ENCODE results near the gene PROX2. TPM values are rescaled to one million over a fixed set of nuclear protein-coding genes. Genes with fewer than 3 reads are reported as not detected.

The PROX2 gene
- total RNA-seq, 2 experiments from 2014 or later: 0.19 to 0.33 TPM

DNA sequence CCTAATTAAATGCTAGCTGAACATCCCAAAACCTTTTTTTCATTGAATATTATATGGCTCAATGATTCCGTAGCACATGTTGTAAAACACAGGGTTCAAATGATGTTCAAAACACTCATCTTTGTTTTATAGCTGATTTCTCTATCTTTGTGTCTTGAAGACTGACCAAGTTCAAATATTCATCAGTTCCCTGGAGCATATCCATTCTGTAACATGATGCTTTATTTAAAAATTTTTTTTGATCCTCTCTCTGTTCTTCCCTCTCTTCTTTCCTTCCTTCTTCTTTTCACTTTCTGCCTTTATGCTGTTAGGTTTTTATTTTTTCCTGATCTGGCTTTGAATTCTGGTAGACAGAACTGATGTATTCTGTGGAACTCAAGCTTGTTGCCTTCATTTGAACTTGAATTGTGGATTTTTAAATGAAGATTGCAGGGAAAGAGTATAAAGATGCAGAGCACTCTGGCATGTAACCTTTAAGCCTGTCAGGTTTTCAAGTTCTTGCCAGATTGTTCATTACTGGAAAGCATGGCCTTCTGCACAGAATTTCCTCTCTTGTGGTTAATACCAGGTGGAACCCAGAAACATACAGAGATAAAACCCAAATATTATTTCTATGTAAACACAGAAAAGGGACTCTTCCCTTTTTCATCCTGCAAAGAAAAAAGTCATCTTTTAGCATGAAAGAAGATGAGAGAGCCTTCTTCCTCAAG lies 39.5 kb downstream of the PROX2 start:
- intact Hi-C loops (cut with micrococcal nuclease): loop anchor here (5.0 kb wide), 1 partner anchor 344 kb away; the partner anchor contains the start of genes ISCA2 and NPC2
- peak overlapping the region; percentile 61 for H3K27ac Mint-ChIP-seq
- peaks cover 11% of the 10 kb centered on the region for H3K36me3 Mint-ChIP-seq
- POLR2A ChIA-PET: no interaction called here
- no peaks in the 10 kb centered on the region for H3K27me3 Mint-ChIP-seq
- no peak overlapping the region for H3K4me3 Mint-ChIP-seq
- H3K9me3 Mint-ChIP-seq: no peaks in the 10 kb centered on the region
- peaks cover 64% of the 10 kb centered on the region for H3K4me1 Mint-ChIP-seq (ENCODE audit: low read depth)
- CTCF ChIA-PET: interaction anchor here (0.8 to 2.3 kb wide), 3 partner anchors 13 to 68 kb away, joined by 3 to 8 read pairs (median 3); no protein-coding TSS in a partner anchor
- no peak for DNase-seq

DNA sequence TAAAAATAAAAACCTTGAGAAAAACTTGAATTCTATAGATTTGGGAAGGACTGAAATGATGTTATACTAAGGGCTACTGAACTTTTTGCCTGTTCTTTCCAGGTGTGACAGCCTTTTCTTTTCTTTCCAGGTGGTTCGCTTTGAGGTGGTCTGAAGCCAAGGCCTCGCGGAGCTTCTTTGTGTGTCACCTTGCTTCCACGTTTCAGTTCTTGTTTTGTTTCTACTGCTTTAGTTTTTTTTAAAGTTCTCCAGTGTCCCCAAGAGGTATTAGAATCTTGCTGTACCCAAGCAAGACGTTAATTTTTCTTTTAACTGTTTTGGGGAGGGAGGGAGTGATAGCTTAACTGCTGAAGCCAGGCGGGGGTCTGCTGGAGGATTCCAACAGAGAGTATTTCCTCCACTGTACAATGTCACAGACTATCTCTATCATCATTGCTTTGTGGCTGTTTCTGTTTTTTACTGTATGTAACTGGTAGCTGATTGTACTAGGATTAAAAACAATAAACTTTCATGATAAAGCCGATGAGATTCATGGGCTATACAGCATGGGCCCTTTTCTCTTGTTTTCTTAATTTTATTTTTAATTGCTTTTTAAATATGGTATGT lies 40.2 kb downstream of the PROX2 start:
- no peaks in the 10 kb centered on the region for H3K9me3 Mint-ChIP-seq
- no peak for DNase-seq
- ChIA-PET POLR2A (no interaction called here), CTCF (interaction anchor here (0.8 to 2.3 kb wide), 2 partner anchors 12 to 25 kb away, joined by 3 to 8 read pairs; no protein-coding TSS in a partner anchor)
- intact Hi-C loops (cut with micrococcal nuclease): loop anchor here (5.0 kb wide), 1 partner anchor 343 kb away; the partner anchor contains the start of genes ISCA2 and NPC2
- peaks cover 5% of the 10 kb centered on the region for H3K36me3 Mint-ChIP-seq
- H3K27me3 Mint-ChIP-seq: no peaks in the 10 kb centered on the region
- peak overlapping the region; percentile 30 for H3K27ac Mint-ChIP-seq
- H3K4me1 Mint-ChIP-seq (ENCODE audit: low read depth): peaks cover 58% of the 10 kb centered on the region
- no peak overlapping the region for H3K4me3 Mint-ChIP-seq

DNA sequence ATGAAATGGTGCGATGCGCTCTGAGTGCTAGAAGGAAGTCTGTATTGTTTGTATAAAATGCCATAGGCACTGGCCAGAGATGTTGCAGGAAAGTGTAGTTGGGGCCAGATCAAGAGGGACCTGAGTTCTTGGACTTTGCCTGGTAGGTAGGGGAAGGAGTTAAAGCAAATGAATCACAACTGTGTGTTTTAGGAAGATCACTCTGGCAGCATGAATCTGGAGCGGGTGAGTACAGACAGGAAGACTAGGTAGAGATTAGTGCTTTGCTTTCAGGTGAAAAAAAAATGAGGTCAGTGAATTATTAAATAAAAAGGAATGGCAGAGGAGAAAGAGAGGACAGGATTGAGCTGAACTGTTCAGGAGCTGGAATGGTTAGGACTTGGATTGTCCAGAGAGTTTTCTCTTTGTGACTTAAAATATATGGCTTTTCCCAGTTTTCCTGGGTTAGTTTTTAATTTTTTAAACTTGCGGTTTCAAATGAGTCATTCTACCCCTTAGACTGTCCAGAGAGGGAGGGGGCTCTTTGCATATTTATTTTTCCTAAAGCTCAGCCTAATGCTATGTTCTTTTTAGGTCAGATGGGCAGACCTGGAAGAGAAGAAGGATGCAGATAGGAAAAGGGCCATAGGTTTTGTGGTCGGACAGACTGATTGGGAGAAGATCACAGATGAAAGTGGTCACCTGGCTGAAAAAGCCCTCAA lies 41.1 kb downstream of the PROX2 start:
- Mint-ChIP-seq H3K4me1 (ENCODE audit: low read depth) (peaks cover 49% of the 10 kb centered on the region), H3K27me3 (no peaks in the 10 kb centered on the region), H3K4me3 (no peak overlapping the region), H3K27ac (peak overlapping the region; percentile 11), H3K36me3 (peaks cover 8% of the 10 kb centered on the region), H3K9me3 (no peaks in the 10 kb centered on the region)
- no peak for DNase-seq
- CTCF ChIA-PET: interaction anchor here (1.2 to 2.3 kb wide), 2 partner anchors 26 kb away, joined by 4 to 8 read pairs; no protein-coding TSS in a partner anchor
- POLR2A ChIA-PET: no interaction called here
- intact Hi-C loops (cut with micrococcal nuclease): loop anchor here (5.0 kb wide), 1 partner anchor 343 kb away; the partner anchor contains the start of genes ISCA2 and NPC2

DNA sequence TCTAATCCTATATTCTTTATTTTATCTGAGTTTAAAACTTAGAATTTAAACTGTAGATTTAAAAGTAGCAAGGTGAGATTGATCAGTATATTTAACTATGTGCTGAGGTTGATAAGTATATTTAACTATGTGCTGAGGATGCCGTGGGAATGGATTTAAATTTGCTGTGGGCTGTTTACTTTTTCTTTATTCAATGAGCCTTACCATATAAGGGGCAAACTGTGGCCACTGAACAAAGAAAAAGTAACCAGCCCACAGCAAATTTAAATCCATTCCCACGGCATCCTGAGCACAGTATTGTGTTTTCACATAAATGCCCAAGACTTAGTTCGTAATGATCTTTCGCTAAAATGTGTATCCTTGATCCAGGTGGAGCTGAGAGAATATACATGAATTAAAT lies 43.1 kb downstream of the PROX2 start:
- peaks cover 18% of the 10 kb centered on the region for H3K36me3 Mint-ChIP-seq
- DNase-seq: no peak

DNA sequence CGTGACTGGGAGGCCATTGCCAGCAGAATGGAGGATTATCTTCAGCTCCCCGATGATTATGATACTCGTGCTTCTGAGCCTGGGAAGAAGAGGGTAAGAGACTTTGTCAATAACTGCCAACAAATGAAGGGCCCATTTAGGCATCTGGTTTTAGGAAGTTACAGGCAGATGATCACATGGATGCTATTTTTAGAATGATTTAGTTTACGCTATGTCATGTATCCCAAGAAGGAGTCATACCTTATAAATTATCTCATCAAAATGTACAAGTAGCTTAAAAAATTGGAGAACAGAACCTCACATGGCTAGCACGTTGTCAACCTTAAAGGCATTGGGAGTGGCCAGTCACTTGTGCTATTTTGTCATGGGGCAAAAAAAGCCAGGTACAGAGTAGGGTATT lies 46.7 kb downstream of the PROX2 start:
- CTCF ChIA-PET: no interaction called here
- peaks cover 5% of the 10 kb centered on the region for H3K4me1 Mint-ChIP-seq (ENCODE audit: low read depth)
- no peak for DNase-seq
- H3K27ac Mint-ChIP-seq: no peak overlapping the region
- peaks cover 22% of the 10 kb centered on the region for H3K36me3 Mint-ChIP-seq
- intact Hi-C loops (cut with micrococcal nuclease): no loop called here
- H3K9me3 Mint-ChIP-seq: no peaks in the 10 kb centered on the region
- POLR2A ChIA-PET: no interaction called here
- H3K4me3 Mint-ChIP-seq: no peak overlapping the region
- H3K27me3 Mint-ChIP-seq: no peaks in the 10 kb centered on the region

More for the DNA sequence above, 43.1 kb downstream of the PROX2 start:
- ChIA-PET POLR2A (no interaction called here), CTCF (no interaction called here)
- no peaks in the 10 kb centered on the region for H3K27me3 Mint-ChIP-seq
- H3K4me3 Mint-ChIP-seq: no peak overlapping the region
- peaks cover 35% of the 10 kb centered on the region for H3K4me1 Mint-ChIP-seq (ENCODE audit: low read depth)
- intact Hi-C loops (cut with micrococcal nuclease): no loop called here
- no peaks in the 10 kb centered on the region for H3K9me3 Mint-ChIP-seq
- no peak overlapping the region for H3K27ac Mint-ChIP-seq

DNA sequence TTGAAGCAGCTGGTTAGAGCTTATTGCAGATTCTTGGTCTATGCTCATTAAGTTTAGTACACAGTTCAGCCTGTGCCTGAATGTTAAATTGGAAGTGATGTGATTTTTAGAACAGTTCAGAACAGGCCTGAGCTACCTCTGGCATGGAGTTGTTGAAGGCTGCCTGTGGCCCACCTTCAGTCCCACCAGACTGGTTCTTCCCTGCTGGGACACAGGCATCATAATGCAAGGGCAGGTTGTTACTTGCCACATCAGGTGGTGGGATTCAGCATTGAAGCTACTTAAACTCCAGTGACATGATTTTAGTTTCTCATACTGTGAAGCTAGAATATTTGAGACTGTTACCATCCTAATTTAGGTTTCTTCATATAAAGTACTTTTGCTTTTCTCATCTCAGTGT lies 49.4 kb downstream of the PROX2 start:
- DNase-seq: no peak
- H3K27me3 Mint-ChIP-seq: no peaks in the 10 kb centered on the region
- H3K4me1 Mint-ChIP-seq (ENCODE audit: low read depth): peaks cover 5% of the 10 kb centered on the region
- no peak overlapping the region for H3K4me3 Mint-ChIP-seq
- H3K9me3 Mint-ChIP-seq: no peaks in the 10 kb centered on the region
- POLR2A ChIA-PET: no interaction called here
- intact Hi-C loops (cut with micrococcal nuclease): no loop called here
- CTCF ChIA-PET: interaction anchor here (0.9 kb wide), 1 partner anchor 35 kb away, joined by 3 read pairs; no protein-coding TSS in a partner anchor
- H3K27ac Mint-ChIP-seq: no peak overlapping the region
- peaks cover 23% of the 10 kb centered on the region for H3K36me3 Mint-ChIP-seq

Other genes starting within 250 kb of the PROX2 start
- 10 to 100 TPM; 31.9 to 34.6 TPM for gene AREL1, start 163.1 kb downstream of the PROX2 start, total RNA-seq
- 10 to 100 TPM; 72.1 to 72.5 TPM for gene FCF1, start 163.0 kb downstream of the PROX2 start, total RNA-seq
- gene YLPM1, start 112.8 kb downstream of the PROX2 start, total RNA-seq: 10 to 100 TPM; 46.3 to 51.8 TPM
- 100 to 1,000 TPM; 132 to 137 TPM for gene DLST, start 5.8 kb upstream of the PROX2 start, total RNA-seq
- gene RPS6KL1, start 47.1 kb upstream of the PROX2 start, total RNA-seq: 1 to 10 TPM; 4.2 to 4.9 TPM
- under 1 TPM in 1 of 2 experiments, not detected in 1; 0.10 TPM for gene PGF, start 79.5 kb upstream of the PROX2 start, total RNA-seq
- 10 to 100 TPM; 61.9 to 62.6 TPM for gene EIF2B2, start 126.8 kb upstream of the PROX2 start, total RNA-seq
- gene MLH3, start 175.3 kb upstream of the PROX2 start, total RNA-seq: 10 to 100 TPM; 19.7 to 21.2 TPM
- gene ACYP1, start 187.9 kb upstream of the PROX2 start, total RNA-seq: 10 to 100 TPM; 41.3 to 45.8 TPM
- 1 to 10 TPM; 1.4 to 2.1 TPM for gene ZC2HC1C, start 193.5 kb upstream of the PROX2 start, total RNA-seq